Measurements from ENCODE around the gene SOCS7. TPM values are rescaled to one million over a fixed set of nuclear protein-coding genes. Genes with fewer than 3 reads are reported as not detected.
A peak's percentile ranks its signal among the peaks of the same experiment; 100 is the strongest.

Gene SOCS7
- total RNA-seq, 4 donors from 2014 or later = 13.2 to 19.1 (median 15.7) TPM

DNA sequence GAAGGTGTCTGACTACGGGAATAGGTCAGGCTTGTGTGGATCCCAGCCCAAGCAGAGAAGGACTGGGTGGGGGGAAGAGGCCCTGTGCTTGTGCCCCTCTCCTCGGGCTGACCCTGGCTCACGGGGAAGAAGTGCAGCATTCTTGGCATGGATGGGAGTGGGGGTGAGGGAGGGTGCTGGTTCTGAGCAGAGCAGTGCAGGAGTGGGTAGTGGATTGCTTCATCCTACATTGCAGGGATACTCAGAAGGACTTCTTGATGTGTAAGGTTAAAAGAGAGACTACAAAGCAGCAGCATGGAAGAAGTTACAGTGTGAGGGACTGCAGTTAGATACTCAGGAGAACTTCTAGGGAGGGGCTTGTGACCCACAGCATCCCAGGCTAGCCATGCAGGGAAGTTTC, 78.7 kb downstream of the SOCS7 start:
- ATAC-seq = peak; percentile 54

DNA sequence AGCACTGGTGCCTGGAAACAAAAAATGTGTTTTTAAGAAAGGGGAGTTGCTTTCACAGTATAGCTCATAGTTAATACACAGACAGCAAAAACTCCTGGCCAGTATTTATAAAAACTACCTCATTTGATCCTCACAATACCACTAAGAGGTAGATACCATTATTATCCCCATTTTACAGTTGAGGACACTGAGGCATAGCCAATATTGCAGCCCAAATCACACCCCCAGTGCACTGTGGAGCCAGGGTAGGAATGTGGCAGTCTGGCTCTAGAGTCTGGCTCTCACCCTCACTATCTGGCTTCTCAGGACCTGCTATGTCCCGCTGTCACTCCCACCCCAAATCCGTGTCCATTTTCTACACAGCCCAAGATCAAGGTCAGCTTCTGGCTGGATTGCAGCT, 79.2 kb downstream of the SOCS7 start:
- 83% methylated on average over 2 of the region's 2 CpGs; no CpG with 5 or more reads in 1 of the 2 donors for WGBS, 2 donors (ENCODE audit: low coverage in 1 of 2)
- H3K4me3 ChIP-seq = no peak overlapping the region
- no peak for ATAC-seq
- peak overlapping the region in 3 of 4 donors; percentile 88 to 96 (median 94) for H3K27ac ChIP-seq
- peaks cover 0 to 90% (median 18%) of the 10 kb centered on the region in 3 donors for H3K4me1 ChIP-seq
- TF ChIP-seq, protein P1, sequence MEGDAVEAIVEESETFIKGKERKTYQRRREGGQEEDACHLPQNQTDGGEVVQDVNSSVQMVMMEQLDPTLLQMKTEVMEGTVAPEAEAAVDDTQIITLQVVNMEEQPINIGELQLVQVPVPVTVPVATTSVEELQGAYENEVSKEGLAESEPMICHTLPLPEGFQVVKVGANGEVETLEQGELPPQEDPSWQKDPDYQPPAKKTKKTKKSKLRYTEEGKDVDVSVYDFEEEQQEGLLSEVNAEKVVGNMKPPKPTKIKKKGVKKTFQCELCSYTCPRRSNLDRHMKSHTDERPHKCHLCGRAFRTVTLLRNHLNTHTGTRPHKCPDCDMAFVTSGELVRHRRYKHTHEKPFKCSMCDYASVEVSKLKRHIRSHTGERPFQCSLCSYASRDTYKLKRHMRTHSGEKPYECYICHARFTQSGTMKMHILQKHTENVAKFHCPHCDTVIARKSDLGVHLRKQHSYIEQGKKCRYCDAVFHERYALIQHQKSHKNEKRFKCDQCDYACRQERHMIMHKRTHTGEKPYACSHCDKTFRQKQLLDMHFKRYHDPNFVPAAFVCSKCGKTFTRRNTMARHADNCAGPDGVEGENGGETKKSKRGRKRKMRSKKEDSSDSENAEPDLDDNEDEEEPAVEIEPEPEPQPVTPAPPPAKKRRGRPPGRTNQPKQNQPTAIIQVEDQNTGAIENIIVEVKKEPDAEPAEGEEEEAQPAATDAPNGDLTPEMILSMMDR (IDR thresholded peaks at IDR 0.05) = no peak
- TF ChIP-seq POLR2AphosphoS5 (IDR thresholded peaks at IDR 0.05) (no peak), EP300 (IDR thresholded peaks at IDR 0.05) (no peak), POLR2A (IDR thresholded peaks at IDR 0.05) (no peak)
- peaks cover 0 to 8% of the 10 kb centered on the region in 2 donors for H3K36me3 ChIP-seq
- no peaks in the 10 kb centered on the region for H3K27me3 ChIP-seq
- H3K9me3 ChIP-seq = no peaks in the 10 kb centered on the region

More for the DNA sequence above, 78.7 kb downstream of the SOCS7 start:
- Histone ChIP-seq H3K4me3 (no peak overlapping the region), H3K36me3 (peaks cover 0 to 8% of the 10 kb centered on the region in 2 donors), H3K4me1 (peaks cover 0 to 90% (median 18%) of the 10 kb centered on the region in 3 donors), H3K27ac (peak overlapping the region; percentile 88 to 96 (median 95)), H3K9me3 (no peaks in the 10 kb centered on the region), H3K27me3 (no peaks in the 10 kb centered on the region)
- WGBS, 2 donors (ENCODE audit: low coverage in 1 of 2) = 14 to 42% methylated on average over 2 to 3 of the region's 3 CpGs
- TF ChIP-seq EP300 (IDR thresholded peaks at IDR 0.05) (no peak), POLR2A (IDR thresholded peaks at IDR 0.05) (no peak), POLR2AphosphoS5 (IDR thresholded peaks at IDR 0.05) (peak; percentile 42)
- TF ChIP-seq, protein P1 (IDR thresholded peaks at IDR 0.05) = no peak

DNA sequence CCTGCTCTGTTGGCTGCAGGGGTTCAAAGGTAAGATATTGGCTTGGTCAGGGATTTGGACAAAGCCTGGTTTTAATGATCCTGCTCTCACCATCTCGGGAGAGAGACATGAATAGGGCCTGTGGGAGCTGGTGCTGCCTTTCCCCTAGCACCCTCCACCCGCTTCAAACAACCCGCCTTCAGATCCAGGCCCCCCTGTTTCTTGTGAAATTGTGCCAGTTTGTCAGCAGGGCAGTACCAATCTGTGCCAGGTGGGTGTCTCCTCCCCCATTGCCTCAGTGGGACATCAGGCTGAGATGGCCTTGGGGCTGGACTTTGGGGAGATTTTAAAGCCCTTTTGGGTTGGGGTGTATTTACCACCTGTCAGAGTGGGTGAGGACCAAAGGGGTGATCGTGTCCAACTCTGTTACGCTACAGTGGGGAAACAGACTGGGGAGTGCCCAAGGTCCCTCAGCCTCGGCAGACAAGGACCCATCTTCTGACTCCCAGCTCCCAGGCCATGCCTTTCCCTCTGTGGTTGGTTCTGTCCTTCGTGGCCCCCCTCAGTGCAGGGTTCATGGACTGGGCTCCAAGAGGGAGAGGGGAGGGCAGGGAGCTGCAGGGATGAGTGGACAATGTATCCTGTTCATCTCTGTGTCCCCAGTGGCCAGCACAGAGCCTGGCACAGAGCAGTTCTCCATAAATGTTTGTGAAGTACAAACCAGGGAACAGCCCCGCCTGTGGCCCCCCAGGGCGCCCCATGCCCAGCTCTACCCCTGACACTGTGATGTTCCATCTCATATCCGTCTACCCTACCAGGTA, 79.9 kb downstream of the SOCS7 start:
- H3K36me3 ChIP-seq = peaks cover 0 to 8% of the 10 kb centered on the region in 2 donors
- no peaks in the 10 kb centered on the region for H3K27me3 ChIP-seq
- no peak for ATAC-seq
- H3K9me3 ChIP-seq = no peaks in the 10 kb centered on the region
- no peak overlapping the region for H3K4me3 ChIP-seq
- H3K4me1 ChIP-seq = peaks cover 0 to 90% (median 18%) of the 10 kb centered on the region in 3 donors
- TF ChIP-seq, protein P1 (IDR thresholded peaks at IDR 0.05) = no peak
- TF ChIP-seq POLR2A (IDR thresholded peaks at IDR 0.05) (no peak), POLR2AphosphoS5 (IDR thresholded peaks at IDR 0.05) (no peak), EP300 (IDR thresholded peaks at IDR 0.05) (no peak)
- peak overlapping the region in 3 of 4 donors; percentile 88 to 96 (median 94) for H3K27ac ChIP-seq
- WGBS, 2 donors (ENCODE audit: low coverage in 1 of 2) = 84% methylated on average over 8 of the region's 10 CpGs; no CpG with 5 or more reads in 1 of the 2 donors

DNA sequence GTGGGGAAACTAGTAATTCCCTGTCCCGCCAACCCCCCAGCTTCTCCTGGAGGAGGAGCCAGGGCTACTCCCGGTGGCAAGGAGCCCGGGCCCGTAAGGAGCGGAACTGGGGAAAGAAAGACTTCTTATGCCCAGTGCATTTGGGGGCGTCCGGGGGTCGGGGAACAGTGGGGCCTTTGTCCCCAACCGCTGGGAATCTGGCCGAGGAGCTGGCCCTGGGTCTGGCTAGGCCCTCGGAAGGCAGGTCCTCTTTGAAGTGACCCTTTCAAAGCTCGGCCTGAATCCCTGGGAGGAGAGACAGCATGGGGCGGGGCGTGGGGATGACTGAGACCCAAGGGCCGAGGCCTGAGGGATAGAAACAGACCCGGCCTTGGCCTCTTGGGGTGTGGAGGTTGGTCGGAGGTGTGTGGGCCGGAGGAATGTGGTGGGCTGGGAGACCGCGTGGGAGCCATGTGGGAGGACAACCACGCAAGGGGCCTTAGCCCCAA, 82.6 kb downstream of the SOCS7 start:
- peak overlapping the region in 3 of 4 donors; percentile 64 to 73 (median 70) for H3K27ac ChIP-seq

DNA sequence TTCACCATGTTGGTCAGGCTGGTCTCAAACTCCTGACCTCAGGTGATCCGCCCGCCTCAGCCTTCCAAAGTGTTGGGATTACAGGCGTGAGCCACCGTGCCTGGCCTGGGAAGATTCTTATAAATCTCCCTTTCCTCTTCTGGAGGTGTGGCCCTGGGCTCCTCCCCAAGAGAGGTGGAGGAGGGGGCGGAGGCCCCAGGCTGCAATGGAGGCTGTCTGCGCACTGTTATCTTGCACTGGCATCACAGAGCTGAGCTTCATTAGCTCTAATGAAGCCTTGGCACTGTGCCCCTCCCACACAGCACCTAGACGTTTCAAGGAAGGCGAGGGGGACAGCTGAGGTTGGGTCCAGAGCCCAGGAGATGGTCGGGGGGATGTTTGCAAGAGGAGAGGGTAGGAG, 84.2 kb downstream of the SOCS7 start:
- ATAC-seq = no peak
- Histone ChIP-seq H3K9me3 (no peaks in the 10 kb centered on the region), H3K4me3 (no peak overlapping the region), H3K4me1 (peaks cover 0 to 75% (median 11%) of the 10 kb centered on the region in 3 donors), H3K27me3 (no peaks in the 10 kb centered on the region), H3K27ac (peak overlapping the region in 3 of 4 donors; percentile 64 to 73 (median 70)), H3K36me3 (peaks cover 0 to 8% of the 10 kb centered on the region in 2 donors)
- WGBS, 2 donors (ENCODE audit: low coverage in 1 of 2) = 43% methylated on average over 2 of the region's 9 CpGs; no CpG with 5 or more reads in 1 of the 2 donors
- TF ChIP-seq, protein P1 (IDR thresholded peaks at IDR 0.05) = no peak
- TF ChIP-seq POLR2A (IDR thresholded peaks at IDR 0.05) (no peak), POLR2AphosphoS5 (IDR thresholded peaks at IDR 0.05) (no peak), EP300 (IDR thresholded peaks at IDR 0.05) (no peak)

More for the DNA sequence above, 82.6 kb downstream of the SOCS7 start:
- no peak for TF ChIP-seq EP300 (IDR thresholded peaks at IDR 0.05)
- TF ChIP-seq POLR2A (IDR thresholded peaks at IDR 0.05) = no peak
- Histone ChIP-seq H3K4me3 (no peak overlapping the region), H3K36me3 (peaks cover 0 to 8% of the 10 kb centered on the region in 2 donors), H3K4me1 (peaks cover 0 to 76% (median 5%) of the 10 kb centered on the region in 3 donors), H3K27me3 (no peaks in the 10 kb centered on the region), H3K9me3 (no peaks in the 10 kb centered on the region)
- ATAC-seq = no peak
- WGBS, 2 donors (ENCODE audit: low coverage in 1 of 2) = no CpG with 5 or more reads among the region's 21 CpGs
